Muscle layer of duodenum (tissue), 2 donors: Measurements from ENCODE around the gene AFM.
"Not testable (repeated sequence)": the region's sequence is repeated elsewhere in the genome, so short reads cannot be mapped to it uniquely, and the experiment has no call there.

ENCODE experiments used
- H3K27ac ChIP-seq: one replicate; pipeline ENCODE4 v1.7.0; 2013; ENCODE audit warnings: mild to moderate bottlenecking, low read length
- H3K27me3 ChIP-seq: one replicate; pipeline ENCODE4 v1.7.0; 2013; ENCODE audit warnings: low read depth, mild to moderate bottlenecking, control low read depth, low read length
- H3K36me3 ChIP-seq, 2 donors: one replicate each; pipeline ENCODE4 v1.7.0; 2013; ENCODE audit warnings: low read length in 2 of 2, control low read depth in 1 of 2, mild to moderate bottlenecking in 1 of 2; ENCODE audit not compliant: insufficient read depth in 2 of 2, control insufficient read depth in 1 of 2
- H3K4me1 ChIP-seq, 2 donors: one replicate each; pipeline ENCODE4 v1.7.0; 2013; ENCODE audit warnings: low read length in 2 of 2, mild to moderate bottlenecking in 2 of 2, control low read depth in 1 of 2, moderate library complexity in 1 of 2; ENCODE audit not compliant: insufficient read depth in 2 of 2, control insufficient read depth in 1 of 2
- H3K4me3 ChIP-seq, 2 donors: one replicate each; pipeline ENCODE4 v1.7.0; 2013; ENCODE audit warnings: low read length in 2 of 2, low read depth in 1 of 2, mild to moderate bottlenecking in 1 of 2
- H3K9me3 ChIP-seq, 2 donors: one replicate each; pipeline ENCODE4 v1.7.0; 2013; ENCODE audit warnings: low read length in 2 of 2, control low read depth in 1 of 2, mild to moderate bottlenecking in 1 of 2; ENCODE audit not compliant: control insufficient read depth in 1 of 2
- donor health status: healthy.

The AFM gene

GRCh38 chr4:73520821-73521220, 39.3 kb downstream of the AFM start:
- Histone ChIP-seq H3K27me3 (no peaks in the 10 kb centered on the region), H3K27ac (no peak overlapping the region), H3K36me3 (no peaks in the 10 kb centered on the region), H3K9me3 (no peaks in the 10 kb centered on the region), H3K4me1 (no peaks in the 10 kb centered on the region), H3K4me3 (no peak overlapping the region)

- Histone ChIP-seq H3K36me3 (no peaks in the 10 kb centered on the region), H3K4me1 (no peaks in the 10 kb centered on the region), H3K4me3 (no peak overlapping the region)
These were observed 41.6 kb downstream of the AFM start for GRCh38 chr4:73523126-73523525.

GRCh38 chr4:73525611-73526010, 44.1 kb downstream of the AFM start:
- no peaks in the 10 kb centered on the region for H3K27me3 ChIP-seq
- no peaks in the 10 kb centered on the region for H3K36me3 ChIP-seq
- no peaks in the 10 kb centered on the region for H3K9me3 ChIP-seq
- no peak overlapping the region for H3K27ac ChIP-seq
- no peaks in the 10 kb centered on the region for H3K4me1 ChIP-seq
- no peak overlapping the region for H3K4me3 ChIP-seq

More at GRCh38 chr4:73523126-73523525, 41.6 kb downstream of the AFM start:
- Histone ChIP-seq H3K9me3 (no peaks in the 10 kb centered on the region), H3K27me3 (no peaks in the 10 kb centered on the region), H3K27ac (no peak overlapping the region)

- Histone ChIP-seq H3K4me1 (no peaks in the 10 kb centered on the region), H3K36me3 (no peaks in the 10 kb centered on the region), H3K4me3 (no peak overlapping the region), H3K27ac (no peak overlapping the region), H3K9me3 (no peaks in the 10 kb centered on the region), H3K27me3 (no peaks in the 10 kb centered on the region)
These were observed 45.7 kb downstream of the AFM start for GRCh38 chr4:73527196-73527595.

- Histone ChIP-seq H3K36me3 (no peaks in the 10 kb centered on the region), H3K4me1 (no peaks in the 10 kb centered on the region), H3K27ac (no peak overlapping the region), H3K27me3 (no peaks in the 10 kb centered on the region), H3K9me3 (no peaks in the 10 kb centered on the region), H3K4me3 (no peak overlapping the region)
These were observed 46.6 kb downstream of the AFM start for GRCh38 chr4:73528171-73528570.

- no peak overlapping the region for H3K27ac ChIP-seq
- H3K36me3 ChIP-seq: no peaks in the 10 kb centered on the region
- no peaks in the 10 kb centered on the region for H3K4me1 ChIP-seq
- no peaks in the 10 kb centered on the region for H3K27me3 ChIP-seq
- H3K9me3 ChIP-seq: no peaks in the 10 kb centered on the region
- no peak overlapping the region for H3K4me3 ChIP-seq
These were observed 52.2 kb downstream of the AFM start for GRCh38 chr4:73533515-73534422.

- Histone ChIP-seq H3K27me3 (no peaks in the 10 kb centered on the region), H3K4me1 (no peaks in the 10 kb centered on the region), H3K27ac (no peak overlapping the region), H3K36me3 (no peaks in the 10 kb centered on the region), H3K4me3 (no peak overlapping the region), H3K9me3 (no peaks in the 10 kb centered on the region)
These were observed 56.6 kb downstream of the AFM start for GRCh38 chr4:73538162-73538561.

DNA sequence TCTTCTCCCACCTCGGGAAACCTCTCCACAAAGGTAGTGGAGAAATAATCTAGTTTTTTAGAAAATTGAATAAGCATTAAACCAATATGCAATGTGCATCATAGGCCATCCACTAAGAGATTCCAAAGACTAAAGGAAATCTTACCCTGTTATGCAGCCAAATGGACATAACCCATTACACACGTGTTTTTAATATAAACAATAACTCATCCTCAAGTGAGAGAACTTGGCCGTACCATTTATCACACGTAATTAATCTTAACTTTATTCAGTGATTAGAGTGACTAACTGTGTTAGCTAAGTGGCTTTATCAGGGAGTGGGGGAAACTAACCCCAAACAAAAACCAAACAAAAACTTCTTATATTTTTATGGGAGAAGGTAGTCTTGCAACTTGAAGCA, 57.8 kb downstream of the AFM start:
- Histone ChIP-seq H3K27me3 (no peaks in the 10 kb centered on the region), H3K9me3 (no peaks in the 10 kb centered on the region), H3K36me3 (no peaks in the 10 kb centered on the region), H3K27ac (no peak overlapping the region), H3K4me1 (no peaks in the 10 kb centered on the region), H3K4me3 (no peak overlapping the region)

DNA sequence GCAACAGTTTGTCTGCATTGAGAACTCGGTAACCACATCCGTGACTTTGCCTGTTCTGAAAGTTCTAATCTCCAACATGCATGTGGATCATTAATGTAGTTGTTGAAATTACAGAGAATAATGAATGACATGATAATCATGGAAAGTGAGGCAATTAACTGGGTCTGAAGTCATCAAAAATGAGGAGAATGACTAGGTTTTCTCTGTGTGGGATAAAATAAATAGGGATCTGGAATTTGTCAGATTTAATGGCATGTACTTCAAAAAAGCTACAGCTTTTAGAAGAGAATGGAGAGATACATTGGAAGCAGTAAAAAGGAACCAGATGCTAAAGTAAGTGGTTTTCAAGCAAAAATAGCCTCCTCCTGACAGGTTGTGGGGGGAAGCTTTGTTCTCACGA, 59.3 kb downstream of the AFM start:
- no peaks in the 10 kb centered on the region for H3K27me3 ChIP-seq
- no peak overlapping the region for H3K27ac ChIP-seq
- H3K9me3 ChIP-seq: no peaks in the 10 kb centered on the region
- H3K4me1 ChIP-seq: no peaks in the 10 kb centered on the region
- H3K36me3 ChIP-seq: no peaks in the 10 kb centered on the region
- no peak overlapping the region for H3K4me3 ChIP-seq

DNA sequence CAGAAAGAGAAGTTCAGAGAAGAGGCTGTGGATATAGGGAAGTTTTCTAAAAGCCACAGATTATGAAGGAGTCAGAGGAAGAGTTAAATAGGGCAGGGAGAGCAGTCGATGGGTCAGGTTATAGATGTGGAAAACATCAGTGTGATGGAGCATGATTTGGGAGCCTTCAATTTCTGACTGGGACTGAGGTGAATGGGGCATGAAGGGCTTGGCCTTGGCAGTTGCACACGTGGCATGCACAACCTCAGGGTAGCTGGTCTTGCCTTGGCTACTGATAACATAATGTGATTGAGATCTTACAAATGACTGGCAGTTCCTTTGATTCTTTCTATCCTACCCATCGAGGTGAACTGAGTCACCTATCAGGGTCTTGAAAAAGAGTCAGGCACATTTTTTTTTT, 59.7 kb downstream of the AFM start:
- Histone ChIP-seq H3K4me1 (no peaks in the 10 kb centered on the region), H3K9me3 (no peaks in the 10 kb centered on the region), H3K27ac (no peak overlapping the region), H3K4me3 (no peak overlapping the region), H3K36me3 (no peaks in the 10 kb centered on the region), H3K27me3 (no peaks in the 10 kb centered on the region)

DNA sequence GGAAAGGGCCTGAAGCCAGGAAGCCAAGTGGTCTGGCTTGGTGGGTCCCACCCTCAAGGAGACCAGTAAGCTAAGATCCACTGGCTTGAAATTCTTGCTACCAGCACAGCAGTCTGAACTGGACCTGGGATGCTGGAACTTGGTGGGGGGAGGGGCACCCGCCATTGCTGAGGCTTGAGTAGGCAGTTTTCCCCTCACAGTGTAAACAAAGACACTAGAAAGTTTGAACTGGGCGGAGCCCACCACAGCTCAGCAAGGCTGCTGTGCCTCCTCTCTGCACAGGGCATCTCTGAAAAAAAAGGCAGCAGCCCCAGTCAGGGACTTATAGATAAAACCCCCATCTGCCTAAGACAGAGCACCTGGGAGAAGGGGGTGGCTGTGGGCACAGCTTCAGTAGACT, 63.1 kb downstream of the AFM start:
- Histone ChIP-seq H3K9me3 (no peaks in the 10 kb centered on the region), H3K4me3 (no peak overlapping the region), H3K36me3 (no peaks in the 10 kb centered on the region), H3K4me1 (no peaks in the 10 kb centered on the region), H3K27ac (no peak overlapping the region), H3K27me3 (no peaks in the 10 kb centered on the region)

GRCh38 chr4:73550865-73551264, 69.3 kb downstream of the AFM start:
- H3K4me1 ChIP-seq, H3K27ac ChIP-seq, H3K27me3 ChIP-seq, H3K9me3 ChIP-seq, H3K4me3 ChIP-seq, H3K36me3 ChIP-seq: not testable (repeated sequence)
